ENCODE results near the gene XYLT1. TPM values are rescaled to one million over a fixed set of nuclear protein-coding genes. Genes with fewer than 3 reads are reported as not detected.

The XYLT1 gene
- total RNA-seq, 4 donors from 2014 or later = 6.6 to 17.2 (median 10.0) TPM

GRCh38 chr16:17258077-17258599, 212.6 kb downstream of the XYLT1 start:
- no peaks in the 10 kb centered on the region for H3K4me1 ChIP-seq
- 79 to 98% methylated on average over 2 of the region's 2 CpGs for WGBS, 2 donors
- intact Hi-C loops (cut with DNase I) = no loop called here
- no peak overlapping the region for H3K27ac ChIP-seq
- H3K27me3 ChIP-seq = no peaks in the 10 kb centered on the region
- no peaks in the 10 kb centered on the region for H3K9me3 ChIP-seq
- H3K36me3 ChIP-seq = peaks cover 0 to 11% (median 0%) of the 10 kb centered on the region in 3 donors
- DNase-seq = no peak
- TF ChIP-seq CTCF (IDR thresholded peaks at IDR 0.05) (no peak), POLR2A (IDR thresholded peaks at IDR 0.05) (no peak)
- no peak overlapping the region for H3K4me3 ChIP-seq

- 92 to 93% methylated on average over 13 of the region's 13 CpGs for WGBS, 2 donors
- H3K27me3 ChIP-seq = no peaks in the 10 kb centered on the region
- H3K9me3 ChIP-seq = no peaks in the 10 kb centered on the region
- TF ChIP-seq POLR2A (IDR thresholded peaks at IDR 0.05) (no peak), CTCF (IDR thresholded peaks at IDR 0.05) (no peak)
- H3K36me3 ChIP-seq = peaks cover 0 to 11% (median 0%) of the 10 kb centered on the region in 3 donors
- no peak overlapping the region for H3K4me3 ChIP-seq
- no peak overlapping the region for H3K27ac ChIP-seq
- intact Hi-C loops (cut with DNase I) = no loop called here
- no peaks in the 10 kb centered on the region for H3K4me1 ChIP-seq
- no peak for DNase-seq
Measured at GRCh38 chr16:17257426-17258023, 213.2 kb downstream of the XYLT1 start.

GRCh38 chr16:17252701-17253100, 218.1 kb downstream of the XYLT1 start:
- TF ChIP-seq POLR2A (IDR thresholded peaks at IDR 0.05) = no peak
- TF ChIP-seq CTCF (IDR thresholded peaks at IDR 0.05) = no peak
- Histone ChIP-seq H3K36me3 (no peaks in the 10 kb centered on the region), H3K27me3 (no peaks in the 10 kb centered on the region), H3K4me3 (no peak overlapping the region), H3K27ac (no peak overlapping the region), H3K4me1 (no peaks in the 10 kb centered on the region), H3K9me3 (no peaks in the 10 kb centered on the region)
- intact Hi-C loops (cut with DNase I) = no loop called here
- WGBS, 2 donors = 83 to 100% methylated on average over 3 of the region's 3 CpGs
- DNase-seq = no peak

- TF ChIP-seq POLR2A (IDR thresholded peaks at IDR 0.05) = no peak
- Histone ChIP-seq H3K4me1 (no peaks in the 10 kb centered on the region), H3K27me3 (no peaks in the 10 kb centered on the region), H3K9me3 (no peaks in the 10 kb centered on the region), H3K27ac (no peak overlapping the region), H3K36me3 (no peaks in the 10 kb centered on the region), H3K4me3 (no peak overlapping the region)
- no peak for DNase-seq
- 86 to 93% methylated on average over 6 to 7 of the region's 7 CpGs for WGBS, 2 donors
- intact Hi-C loops (cut with DNase I) = no loop called here
Measured at GRCh38 chr16:17252064-17252463, 218.7 kb downstream of the XYLT1 start.

- intact Hi-C loops (cut with DNase I) = no loop called here
- no peak for TF ChIP-seq POLR2A (IDR thresholded peaks at IDR 0.05)
- TF ChIP-seq CTCF (IDR thresholded peaks at IDR 0.05) = no peak
- no peak for DNase-seq
- 93% methylated on average over 3 to 5 of the region's 6 CpGs for WGBS, 2 donors
- H3K27me3 ChIP-seq = no peaks in the 10 kb centered on the region
- no peak overlapping the region for H3K4me3 ChIP-seq
- H3K4me1 ChIP-seq = no peaks in the 10 kb centered on the region
- no peaks in the 10 kb centered on the region for H3K36me3 ChIP-seq
- no peak overlapping the region for H3K27ac ChIP-seq
- H3K9me3 ChIP-seq = no peaks in the 10 kb centered on the region
Measured at GRCh38 chr16:17251496-17251895, 219.3 kb downstream of the XYLT1 start.

All from esophagus squamous epithelium (tissue), 5 donors.